GM12892 (cell line): ENCODE results near the gene CHD9NB.
"Not testable (repeated sequence)": the region's sequence is repeated elsewhere in the genome, so short reads cannot be mapped to it uniquely, and the experiment has no call there.

ENCODE experiments used
- DNase-seq: peaks from one replicate; pipeline ENCODE4 v3.0.0; 2011; ENCODE audit not compliant: insufficient read length
- FAIRE-seq: peaks from 2 replicates; lab custom pipeline; 2011; peaks lifted over from hg19 to GRCh38; lab: Jason Lieb, UNC
- POLR2A ChIP-seq: IDR thresholded peaks from 2 replicates; pipeline ENCODE4 v1.6.1; 2011; ENCODE audit warnings: low read depth, low read length, control low read depth
- POLR2AphosphoS5 ChIP-seq: IDR thresholded peaks from 2 replicates; pipeline ENCODE4 v1.6.1; 2011; ENCODE audit warnings: low read depth, low read length, control low read depth
- TAF1 ChIP-seq: IDR thresholded peaks from 2 replicates; pipeline ENCODE4 v1.6.1; 2011; ENCODE audit warnings: low read depth, mild to moderate bottlenecking, control low read depth, low read length, borderline replicate concordance

CHD9NB gene

DNA sequence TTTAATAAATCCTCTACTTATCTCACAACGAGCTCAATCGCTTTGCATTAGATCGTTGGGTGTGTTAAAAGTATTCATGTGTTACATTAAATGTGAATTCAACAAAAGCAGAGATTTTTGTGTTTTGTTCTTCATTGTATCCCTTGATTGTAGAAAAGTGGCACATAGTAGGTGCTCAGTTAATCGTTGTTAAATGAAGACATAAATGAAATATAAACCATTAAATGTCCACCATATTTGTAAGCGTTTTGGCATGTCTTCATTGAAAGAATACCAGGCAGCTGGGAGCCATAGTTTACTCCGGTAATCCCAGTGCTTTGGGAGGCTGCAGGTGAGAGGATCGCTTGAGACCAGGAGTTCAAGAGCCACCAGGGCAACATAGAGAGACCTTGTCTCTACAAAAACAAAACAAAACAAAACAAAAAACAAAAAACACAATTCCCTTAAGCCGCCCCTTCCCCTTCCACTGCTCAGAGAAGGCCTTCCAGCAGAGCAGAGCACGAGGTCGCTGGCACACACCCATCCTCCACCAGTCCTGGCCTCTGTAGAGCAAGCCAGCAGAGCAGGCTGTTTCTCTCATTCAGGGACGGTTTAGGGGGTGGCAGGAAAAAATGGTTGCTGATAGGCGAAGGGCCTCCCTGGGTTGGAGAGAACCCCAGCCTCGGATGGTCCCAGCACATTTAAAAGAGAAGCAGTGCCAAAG lies 1.4 kb upstream of the CHD9NB start:
- FAIRE-seq (no peak), DNase-seq (no peak)
- TF ChIP-seq POLR2AphosphoS5 = 0 out of 2 replicates have a peak, but pooled peaks have one; percentile 15
- no peak for TF ChIP-seq POLR2A

DNA sequence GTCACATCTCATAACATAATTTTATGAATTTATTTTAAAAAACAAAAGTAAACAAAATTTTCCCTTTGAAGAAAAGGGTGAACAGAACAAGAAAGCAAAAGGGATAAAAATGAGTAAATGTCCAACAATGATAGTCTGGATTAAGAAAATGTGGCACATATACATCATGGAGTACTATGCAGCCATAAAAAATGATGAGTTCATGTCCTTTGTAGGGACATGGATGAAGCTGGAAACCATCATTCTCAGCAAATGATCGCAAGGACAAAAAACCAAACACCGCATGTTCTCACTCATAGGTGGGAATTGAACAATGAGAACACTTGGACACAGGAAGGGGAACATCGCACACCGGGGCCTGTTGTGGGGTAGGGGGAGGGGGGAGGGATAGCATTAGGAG lies 1.4 kb downstream of the CHD9NB start:
- not testable (repeated sequence) for FAIRE-seq, DNase-seq

DNA sequence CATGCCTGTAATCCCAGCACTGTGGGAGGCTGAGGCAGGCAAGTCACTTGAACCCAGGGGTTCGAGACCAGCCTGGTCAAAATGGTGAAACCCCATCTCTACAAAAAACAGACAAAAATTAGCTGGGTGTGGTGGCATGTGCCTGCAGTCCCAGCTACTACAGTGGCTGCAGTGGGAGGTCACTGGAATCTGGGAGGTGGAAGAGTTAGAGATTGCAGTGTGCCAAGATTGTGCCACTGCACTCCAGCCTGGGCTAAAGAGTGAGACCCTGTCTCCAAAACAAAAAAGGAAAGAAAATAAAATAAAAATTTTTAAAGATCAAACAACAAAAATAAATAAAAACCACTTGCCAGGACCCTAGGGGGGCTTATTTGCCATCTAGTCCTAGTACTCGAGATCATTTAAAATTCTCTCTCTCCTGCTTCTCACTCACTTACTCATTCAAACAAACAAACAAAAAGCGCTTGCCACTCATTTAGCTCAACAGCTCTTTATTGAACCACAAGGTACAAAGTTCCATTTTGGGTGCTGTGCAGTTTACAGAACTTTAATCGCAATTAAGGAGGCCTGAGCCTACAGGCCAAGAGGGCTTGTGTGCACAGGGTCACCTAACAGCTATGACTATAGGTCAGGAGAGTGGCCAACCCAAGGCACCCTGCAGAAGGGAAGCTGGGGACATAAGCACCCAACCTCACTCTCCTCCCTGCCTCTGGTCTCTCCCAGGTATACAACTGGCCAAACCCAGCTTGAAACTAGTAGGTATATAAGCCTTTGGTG lies 4.4 kb downstream of the CHD9NB start:
- DNase-seq (no peak), FAIRE-seq (no peak)
- TF ChIP-seq POLR2AphosphoS5 (no peak), POLR2A (no peak), TAF1 (no peak)

DNA sequence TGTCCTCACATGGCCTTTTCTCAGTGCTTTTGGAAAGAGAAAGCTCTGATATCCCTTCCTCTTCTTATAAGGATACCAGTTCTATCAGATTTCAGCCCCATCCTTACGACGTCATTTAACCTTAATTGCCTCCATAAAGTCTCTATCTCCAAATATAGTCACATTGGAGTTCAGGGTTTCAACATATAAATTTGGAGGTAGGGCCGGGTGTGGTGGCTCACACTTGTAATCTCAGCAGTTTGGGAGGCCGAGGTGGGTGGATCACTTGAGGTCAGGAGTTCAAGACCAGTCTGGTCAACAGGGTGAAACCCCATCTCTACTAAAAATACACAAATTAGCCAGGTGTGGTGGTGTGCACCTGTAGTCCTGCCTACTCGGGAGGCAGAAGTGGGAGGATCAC lies 5.2 kb downstream of the CHD9NB start:
- FAIRE-seq, DNase-seq: not testable (repeated sequence)

DNA sequence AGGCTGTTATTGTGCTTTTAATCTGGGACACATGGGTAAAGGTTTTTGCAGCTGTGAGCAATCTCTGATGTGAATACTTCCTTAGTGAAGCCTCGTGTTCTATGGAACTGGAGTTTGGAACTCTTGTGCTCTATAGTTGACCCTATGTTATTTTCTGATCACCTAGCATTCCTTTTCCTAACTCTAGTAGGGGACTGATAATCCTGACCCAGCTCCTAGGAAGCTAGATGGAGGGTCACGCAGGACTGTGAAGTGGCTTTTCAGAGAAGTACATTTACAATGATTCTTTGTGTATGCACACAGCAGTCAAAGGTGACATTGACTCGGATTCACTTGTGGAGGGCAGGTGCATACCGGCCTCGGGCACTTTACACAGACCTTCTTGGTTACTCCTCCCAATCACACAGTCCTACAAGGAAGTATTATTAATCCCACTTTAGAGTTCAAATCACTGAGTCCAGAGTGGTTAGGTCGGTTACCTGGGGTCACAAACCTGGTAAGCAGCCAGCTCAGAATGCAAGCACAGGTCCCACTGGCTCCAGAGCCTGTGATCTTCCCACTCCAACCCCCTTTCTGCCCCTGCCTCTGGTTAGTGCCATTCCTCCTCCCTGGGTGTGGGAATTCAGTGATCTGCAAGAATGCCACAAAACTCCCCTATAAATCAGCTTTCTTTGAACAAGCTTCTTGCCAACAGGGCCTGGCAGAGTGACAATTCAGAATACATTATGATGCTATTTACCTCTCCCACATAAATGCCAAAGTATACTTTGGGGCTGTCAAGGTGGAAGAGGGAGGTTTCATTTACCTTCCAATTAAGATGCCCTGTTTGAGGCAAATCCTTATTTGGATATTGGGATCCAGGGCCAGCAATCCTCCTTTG lies 7.1 kb downstream of the CHD9NB start:
- no peak for DNase-seq
- no peak for FAIRE-seq
- TF ChIP-seq POLR2AphosphoS5 (no peak), POLR2A (no peak), TAF1 (no peak)

DNA sequence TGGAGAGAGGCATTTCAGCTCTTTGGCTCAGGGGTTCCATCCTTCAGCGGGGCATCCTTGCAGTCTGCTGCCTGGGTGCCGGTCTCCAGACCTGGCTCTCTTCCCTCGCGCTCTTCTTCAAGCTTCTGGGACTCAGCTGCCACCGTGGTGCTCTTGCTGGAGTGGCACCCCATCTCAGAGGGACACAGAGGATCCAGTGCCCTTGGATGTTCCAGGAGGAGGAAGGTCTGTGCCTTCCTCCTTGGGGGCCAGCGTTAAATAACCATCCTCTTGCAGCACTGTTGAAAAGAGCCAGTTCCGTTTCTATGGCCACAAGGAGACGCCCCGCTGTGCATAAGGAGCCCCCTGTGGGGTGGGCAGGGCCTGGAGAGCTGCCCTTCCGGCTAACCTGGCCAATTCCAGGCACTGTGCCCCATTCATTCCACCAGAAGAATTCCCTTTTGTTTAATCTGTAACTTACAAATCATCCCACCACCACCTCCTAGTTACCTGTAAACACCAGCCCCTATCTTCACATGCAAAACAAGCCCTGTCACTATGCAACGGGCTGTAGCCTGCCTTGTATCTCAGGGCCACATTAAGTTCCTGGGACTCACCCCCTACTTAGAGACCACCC lies 8.6 kb downstream of the CHD9NB start:
- DNase-seq = no peak
- TF ChIP-seq TAF1 = no peak
- no peak for TF ChIP-seq POLR2AphosphoS5
- no peak for TF ChIP-seq POLR2A
- FAIRE-seq = no peak

DNA sequence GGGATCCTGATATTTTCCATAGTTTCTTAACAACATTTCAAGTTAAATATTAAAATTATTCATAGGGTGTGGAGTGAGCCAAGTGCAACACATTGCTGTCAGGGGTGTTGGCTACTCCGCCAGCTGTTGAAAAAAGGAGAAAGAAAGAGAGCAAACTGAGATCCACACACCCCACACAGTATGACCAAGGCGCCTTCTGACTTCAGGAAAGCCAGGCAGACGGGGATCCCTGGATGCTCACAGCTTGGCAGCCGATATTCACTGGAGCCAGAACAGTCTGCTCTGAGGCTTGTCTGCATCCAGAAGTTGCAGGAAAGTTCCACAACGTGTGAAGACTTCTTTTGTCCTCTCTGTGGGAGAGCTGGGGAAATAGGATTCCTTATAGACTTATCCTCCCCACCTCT lies 9.3 kb downstream of the CHD9NB start:
- DNase-seq = no peak
- TF ChIP-seq TAF1 = no peak
- no peak for TF ChIP-seq POLR2AphosphoS5
- TF ChIP-seq POLR2A = no peak
- no peak for FAIRE-seq

DNA sequence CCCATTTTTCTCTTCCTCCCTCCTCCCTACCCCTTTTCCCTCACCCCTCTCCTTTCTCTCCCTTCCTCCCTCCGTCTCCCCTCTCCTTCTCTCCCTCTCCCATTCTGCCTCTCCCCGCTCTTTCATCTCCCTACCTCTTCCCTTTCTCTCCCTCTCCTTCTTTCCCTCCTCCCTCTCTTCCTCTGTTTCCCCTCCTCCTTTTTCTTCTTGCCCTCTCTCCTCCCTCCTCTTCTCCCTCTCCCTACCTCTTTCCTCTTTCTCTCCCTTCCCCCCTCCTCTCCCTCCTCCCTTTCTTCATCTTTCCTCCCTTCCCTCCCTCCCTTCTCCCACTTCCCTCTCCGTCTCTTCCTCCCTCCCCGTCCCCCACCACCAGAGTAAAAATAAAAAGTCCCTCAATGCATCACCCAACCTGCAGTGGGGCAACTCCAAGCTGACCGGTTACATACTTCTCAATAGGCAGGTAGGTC lies 10.4 kb downstream of the CHD9NB start:
- FAIRE-seq = no peak
- TF ChIP-seq POLR2AphosphoS5 = no peak
- TF ChIP-seq TAF1 = no peak
- TF ChIP-seq POLR2A = no peak
- no peak for DNase-seq

DNA sequence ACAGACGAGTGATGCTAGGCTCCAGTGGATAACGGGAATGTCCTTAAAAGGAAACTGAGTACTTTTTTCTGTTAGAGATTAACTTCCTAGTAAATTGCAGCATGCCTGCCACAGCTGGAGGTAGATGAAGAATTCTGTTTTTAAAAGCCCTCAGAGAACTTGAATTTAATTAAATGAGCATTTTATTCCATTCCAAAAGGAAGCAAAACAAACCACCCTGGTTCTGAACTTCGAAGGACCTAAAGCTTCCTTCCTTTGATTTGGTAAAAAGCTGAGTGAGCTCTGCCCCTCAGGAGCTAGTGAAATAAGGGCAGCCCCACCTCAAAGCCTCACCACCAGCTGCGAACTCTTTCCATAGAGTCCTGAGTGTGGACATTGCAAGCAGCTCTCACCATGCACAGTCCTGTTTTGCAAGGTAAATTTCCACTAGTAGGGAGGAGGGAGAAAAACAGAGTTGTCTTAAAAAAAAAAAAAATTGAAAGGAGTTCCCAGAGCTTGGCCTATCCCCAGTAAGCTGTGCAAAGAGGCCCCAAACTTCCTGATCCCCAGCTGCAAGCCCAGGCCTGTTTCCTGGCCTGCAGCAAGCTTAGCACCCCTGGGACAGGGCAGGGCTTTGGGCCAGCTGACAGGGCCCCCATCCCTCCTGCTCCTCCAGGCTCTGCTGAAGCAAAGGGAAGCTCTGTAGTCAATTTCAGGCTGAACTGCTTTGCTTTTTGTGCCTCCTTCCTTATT lies 11.2 kb downstream of the CHD9NB start:
- no peak for TF ChIP-seq POLR2AphosphoS5
- FAIRE-seq (no peak), DNase-seq (no peak)

DNA sequence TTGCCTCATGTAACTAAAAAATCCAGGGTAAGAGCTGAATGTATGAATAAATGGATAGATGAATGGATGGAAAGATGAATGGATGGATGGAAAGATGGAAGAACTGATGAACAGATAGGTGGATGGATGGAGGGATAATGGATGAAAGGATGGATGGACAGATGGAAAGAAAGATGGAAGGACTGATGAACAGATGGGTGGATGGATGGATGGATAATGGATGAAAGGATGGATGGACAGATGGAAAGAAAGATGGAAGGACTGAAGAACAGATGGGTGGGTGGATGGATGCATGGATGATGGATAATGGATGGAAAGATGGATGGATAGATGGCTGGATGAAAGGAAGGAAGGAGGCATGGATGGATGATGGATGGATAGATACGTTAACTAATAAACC lies 11.9 kb downstream of the CHD9NB start:
- FAIRE-seq (no peak), DNase-seq (no peak)
- TF ChIP-seq TAF1 (no peak), POLR2A (no peak), POLR2AphosphoS5 (no peak)

DNA sequence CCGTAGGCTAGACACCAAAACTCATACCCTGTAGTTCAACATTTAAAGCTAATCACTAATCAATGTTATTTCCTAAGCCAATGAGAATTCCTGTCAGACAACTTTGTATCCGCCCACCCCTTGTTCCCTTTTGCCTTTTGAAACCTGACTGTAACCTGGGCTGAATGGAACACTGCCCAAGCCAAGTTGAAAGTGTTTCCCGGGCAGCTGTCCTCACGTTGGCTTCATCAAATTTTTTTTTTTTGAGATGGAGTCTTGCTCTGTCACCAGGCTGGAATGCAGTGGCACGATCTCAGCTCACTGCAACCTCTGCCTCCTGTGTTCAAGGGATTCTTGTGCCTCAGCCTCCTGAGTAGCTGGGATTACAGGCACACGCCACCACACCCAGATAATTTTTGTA lies 16.0 kb downstream of the CHD9NB start:
- DNase-seq, FAIRE-seq: not testable (repeated sequence)
